MCF 10A (cell line): ENCODE data around the gene OVOL3. TPM values are rescaled to one million over a fixed set of nuclear protein-coding genes. Genes with fewer than 3 reads are reported as not detected.

Experiments used
- BruUV-seq: library from RNA; stranded (reverse); fragments of 400-500 nt; replicated peaks from 2 replicates; lab custom pipeline; 2021; lab: Mats Ljungman, UMichigan
- CTCF ChIA-PET: fragments of 300-600 bp; sonication (Branson Sonifier 250); formaldehyde crosslinking; extraction: SDS; loops from one replicate; lab custom pipeline; 2021; ENCODE audit warnings: antibody characterized with exemption, inconsistent platforms; lab: Yijun Ruan, JAX
- POLR2A ChIA-PET: fragments of 300-600, 350-650 bp; sonication (Branson Sonifier 250); formaldehyde crosslinking; extraction: SDS; loops from one replicate; lab custom pipeline; 2020; ENCODE audit warnings: antibody characterized with exemption, inconsistent platforms; lab: Yijun Ruan, JAX
- DNase-seq: peaks from one replicate; pipeline ENCODE4 v3.0.0-alpha.2; 2018; ENCODE audit not compliant: unreplicated experiment
- H3K27ac Mint-ChIP-seq: one replicate; pipeline ENCODE4 v1.8.0; 2022; ENCODE audit warnings: mild to moderate bottlenecking, low read depth, mixed read lengths; ENCODE audit not compliant: unreplicated experiment
- H3K27me3 Mint-ChIP-seq: one replicate; pipeline ENCODE4 v1.8.0; 2022; ENCODE audit warnings: mixed read lengths; ENCODE audit not compliant: insufficient read depth, unreplicated experiment
- H3K36me3 Mint-ChIP-seq: one replicate; pipeline ENCODE4 v1.8.0; 2022; ENCODE audit warnings: mild to moderate bottlenecking, moderate library complexity, mixed read lengths; ENCODE audit not compliant: insufficient read depth, unreplicated experiment
- H3K4me1 Mint-ChIP-seq: one replicate; pipeline ENCODE4 v1.8.0; 2022; ENCODE audit warnings: mixed read lengths; ENCODE audit not compliant: insufficient read depth, unreplicated experiment
- H3K4me3 Mint-ChIP-seq: one replicate; pipeline ENCODE4 v1.8.0; 2022; ENCODE audit warnings: mild to moderate bottlenecking, moderate library complexity, mixed read lengths; ENCODE audit not compliant: unreplicated experiment
- H3K9me3 Mint-ChIP-seq: one replicate; pipeline ENCODE4 v1.8.0; 2022; ENCODE audit warnings: mixed read lengths; ENCODE audit not compliant: unreplicated experiment
- intact Hi-C: fragments of 100-400 bp; cut with micrococcal nuclease; formaldehyde crosslinking; loops from 2 replicates; pipeline ENCODE4 v1.14.1; 2022
- total RNA-seq: library from RNA; stranded (reverse); gene quantifications from 2 replicates; pipeline ENCODE4 v1.2.3, GENCODE V29; 2022
- TF ChIP-seq, protein P1 (sequence below): fragments of 200-600 bp; IDR thresholded peaks from one replicate; pipeline ENCODE4 v1.8.0; 2022; ENCODE audit warnings: antibody characterized with exemption, mild to moderate bottlenecking; ENCODE audit not compliant: unreplicated experiment

The OVOL3 gene
- total RNA-seq, 1 experiment from 2014 or later: not detected

DNA sequence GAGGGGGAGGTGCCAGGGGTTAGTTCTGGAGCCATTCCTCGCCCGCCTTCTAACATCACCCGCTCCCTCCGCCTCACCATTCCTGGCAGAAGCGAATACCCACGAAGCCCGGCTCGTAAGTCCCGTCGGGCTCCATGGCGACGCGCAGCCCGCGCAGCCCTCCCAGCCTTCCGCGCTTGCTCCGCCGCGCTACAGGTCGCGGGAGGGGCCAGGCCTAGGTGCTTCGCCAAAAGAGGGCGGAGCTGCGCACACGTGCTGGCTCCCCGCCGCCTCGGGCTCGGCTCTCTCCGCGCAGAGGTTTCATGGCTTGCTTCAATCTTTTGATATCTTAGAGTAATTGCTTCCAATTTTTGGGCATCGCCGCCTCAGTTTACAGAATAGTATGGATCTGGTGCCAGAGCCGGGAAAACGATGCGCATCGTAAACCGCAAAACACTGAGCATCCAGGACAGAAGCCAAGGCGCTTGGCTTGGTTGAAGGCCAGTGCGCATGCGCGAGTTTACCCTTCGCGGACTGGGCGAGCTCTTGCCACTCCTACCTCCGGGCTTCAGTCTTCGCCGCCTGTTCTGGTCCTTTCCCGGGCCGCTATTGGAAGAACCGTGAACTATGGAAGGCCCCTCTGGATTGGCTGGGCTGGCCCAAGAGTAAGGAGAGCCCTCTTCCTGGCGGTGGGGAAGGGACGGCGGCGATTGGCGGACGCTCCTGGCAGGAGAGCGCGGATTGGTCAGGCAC is 3.9 kb downstream of the OVOL3 start, which contains the start of gene POLR2I:
TSS of gene POLR2I (minus strand) at position 155 of the 732 bp plus-strand sequence. CDS start at position 136, 19 bp downstream.
- peak within 1 kb of the TSS; percentile 94 for H3K27ac Mint-ChIP-seq
- TF ChIP-seq, protein P1, sequence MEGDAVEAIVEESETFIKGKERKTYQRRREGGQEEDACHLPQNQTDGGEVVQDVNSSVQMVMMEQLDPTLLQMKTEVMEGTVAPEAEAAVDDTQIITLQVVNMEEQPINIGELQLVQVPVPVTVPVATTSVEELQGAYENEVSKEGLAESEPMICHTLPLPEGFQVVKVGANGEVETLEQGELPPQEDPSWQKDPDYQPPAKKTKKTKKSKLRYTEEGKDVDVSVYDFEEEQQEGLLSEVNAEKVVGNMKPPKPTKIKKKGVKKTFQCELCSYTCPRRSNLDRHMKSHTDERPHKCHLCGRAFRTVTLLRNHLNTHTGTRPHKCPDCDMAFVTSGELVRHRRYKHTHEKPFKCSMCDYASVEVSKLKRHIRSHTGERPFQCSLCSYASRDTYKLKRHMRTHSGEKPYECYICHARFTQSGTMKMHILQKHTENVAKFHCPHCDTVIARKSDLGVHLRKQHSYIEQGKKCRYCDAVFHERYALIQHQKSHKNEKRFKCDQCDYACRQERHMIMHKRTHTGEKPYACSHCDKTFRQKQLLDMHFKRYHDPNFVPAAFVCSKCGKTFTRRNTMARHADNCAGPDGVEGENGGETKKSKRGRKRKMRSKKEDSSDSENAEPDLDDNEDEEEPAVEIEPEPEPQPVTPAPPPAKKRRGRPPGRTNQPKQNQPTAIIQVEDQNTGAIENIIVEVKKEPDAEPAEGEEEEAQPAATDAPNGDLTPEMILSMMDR: no peak
- intact Hi-C loops: loop anchor here (1.0 to 10.0 kb wide), 3 partner anchors 22 to 230 kb away; no protein-coding TSS in a partner anchor
- H3K4me3 Mint-ChIP-seq: peak within 1 kb of the TSS; percentile 91
- peaks cover 17% of the 10 kb centered on the region for H3K4me1 Mint-ChIP-seq
- no TSS peak for BruUV-seq
- H3K9me3 Mint-ChIP-seq: no peaks in the 10 kb centered on the region
- no peaks in the 10 kb centered on the region for H3K27me3 Mint-ChIP-seq
- H3K36me3 Mint-ChIP-seq: peaks cover 77% of the 10 kb centered on the region
- ChIA-PET CTCF (interaction anchor here (0.7 to 4.3 kb wide), 8 partner anchors 13 to 1758 kb away, joined by 3 to 27 read pairs (median 4); no protein-coding TSS in a partner anchor), POLR2A (interaction anchor here (0.6 to 3.7 kb wide), 25 partner anchors 8 to 1888 kb away, joined by 3 to 32 read pairs (median 4); partner anchors contain the start of genes ALKBH6, CAPNS1, NFKBID and PSENEN)
- peak; percentile 100 for DNase-seq

DNA sequence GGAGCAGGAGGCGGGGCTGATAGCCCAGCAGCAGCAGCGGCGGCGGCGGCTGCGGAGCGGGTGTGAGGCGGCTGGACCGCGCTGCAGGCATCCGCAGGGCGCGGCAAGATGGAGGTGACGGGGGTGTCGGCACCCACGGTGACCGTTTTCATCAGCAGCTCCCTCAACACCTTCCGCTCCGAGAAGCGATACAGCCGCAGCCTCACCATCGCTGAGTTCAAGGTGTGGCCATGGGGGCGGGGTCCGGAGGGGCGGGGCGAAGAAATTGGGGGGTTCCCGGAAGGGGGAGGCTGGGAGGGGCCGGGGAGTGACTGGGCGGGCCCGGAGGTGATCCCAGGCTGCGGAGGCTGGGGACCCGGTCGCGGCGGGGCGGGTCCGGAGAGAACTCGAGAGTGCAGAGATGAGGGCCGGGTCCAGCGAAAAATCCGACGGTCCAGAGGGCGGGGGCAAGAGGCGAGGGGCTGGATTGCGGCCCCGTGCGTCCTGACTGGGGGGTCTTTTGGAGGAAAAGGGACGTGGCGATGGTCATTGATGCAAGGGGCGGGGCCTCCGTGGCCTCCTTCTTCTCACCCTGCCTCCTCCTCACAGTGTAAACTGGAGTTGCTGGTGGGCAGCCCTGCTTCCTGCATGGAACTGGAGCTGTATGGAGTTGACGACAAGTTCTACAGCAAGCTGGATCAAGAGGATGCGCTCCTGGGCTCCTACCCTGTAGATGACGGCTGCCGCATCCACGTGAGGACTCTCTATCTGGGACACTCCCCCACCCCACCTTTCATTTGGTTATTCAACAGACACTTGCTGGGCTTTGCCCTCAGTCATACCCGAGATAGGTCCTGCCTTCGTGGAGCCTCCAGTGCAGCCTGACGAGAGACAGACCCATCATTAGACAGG is 4.8 kb downstream of the OVOL3 start, which contains the start of gene TBCB:
TSS of gene TBCB (plus strand) at position 16 of the 891 bp plus-strand sequence. CDS start at position 109, 93 bp downstream.
- BruUV-seq: TSS peak; percentile 48
- H3K27me3 Mint-ChIP-seq: no peaks in the 10 kb centered on the region

DNA sequence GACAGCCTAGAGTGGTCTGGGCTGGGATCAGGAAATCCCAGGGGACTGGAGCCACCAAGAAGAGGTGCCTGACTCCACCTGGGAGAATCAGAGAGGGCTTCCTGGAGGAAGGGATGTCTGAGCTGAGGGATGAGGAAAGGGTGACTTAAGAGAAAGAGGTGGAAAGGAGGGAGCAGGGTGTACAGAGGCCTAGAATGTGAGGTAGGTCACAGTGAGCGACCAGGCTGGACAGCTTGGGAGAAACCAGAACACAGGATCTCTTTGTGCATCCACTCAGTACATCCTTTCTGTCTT is 5.3 kb downstream of the OVOL3 start:
- TF ChIP-seq, protein P1: no peak
- Mint-ChIP-seq H3K9me3 (no peaks in the 10 kb centered on the region), H3K36me3 (peaks cover 76% of the 10 kb centered on the region), H3K4me3 (peak overlapping the region; percentile 91), H3K4me1 (peaks cover 17% of the 10 kb centered on the region), H3K27ac (peak overlapping the region; percentile 53), H3K27me3 (no peaks in the 10 kb centered on the region)
- intact Hi-C loops: loop anchor here (10.0 kb wide), 1 partner anchor 231 kb away; no protein-coding TSS in a partner anchor
- no TSS peak for BruUV-seq
- ChIA-PET POLR2A (interaction anchor here (0.5 to 3.7 kb wide), 11 partner anchors 8 to 1018 kb away, joined by 3 to 32 read pairs (median 14); partner anchors contain the start of genes CAPNS1, THAP8, ZNF146 and ZNF565), CTCF (interaction anchor here (0.6 to 4.3 kb wide), 5 partner anchors 12 to 57 kb away, joined by 3 to 27 read pairs (median 5); no protein-coding TSS in a partner anchor)
- no peak for DNase-seq

More for the DNA sequence above, 4.8 kb downstream of the OVOL3 start, which contains the start of gene TBCB:
- ChIA-PET POLR2A (interaction anchor here (0.7 to 3.7 kb wide), 26 partner anchors 9 to 1102 kb away, joined by 3 to 32 read pairs (median 4); partner anchors contain the start of genes ALKBH6, CAPNS1, NFKBID and PSENEN), CTCF (interaction anchor here (0.5 to 4.3 kb wide), 6 partner anchors 12 to 1757 kb away, joined by 3 to 27 read pairs (median 5); no protein-coding TSS in a partner anchor)
- DNase-seq: no peak
- H3K27ac Mint-ChIP-seq: peak within 1 kb of the TSS; percentile 94
- peak within 1 kb of the TSS; percentile 91 for H3K4me3 Mint-ChIP-seq
- peaks cover 17% of the 10 kb centered on the region for H3K4me1 Mint-ChIP-seq
- TF ChIP-seq, protein P1: no peak
- intact Hi-C loops: loop anchor here (2.0 to 10.0 kb wide), 2 partner anchors 21 to 231 kb away; no protein-coding TSS in a partner anchor
- peaks cover 77% of the 10 kb centered on the region for H3K36me3 Mint-ChIP-seq
- no peaks in the 10 kb centered on the region for H3K9me3 Mint-ChIP-seq
